ENCODE measurements around the gene PLPPR5.

The PLPPR5 gene

DNA sequence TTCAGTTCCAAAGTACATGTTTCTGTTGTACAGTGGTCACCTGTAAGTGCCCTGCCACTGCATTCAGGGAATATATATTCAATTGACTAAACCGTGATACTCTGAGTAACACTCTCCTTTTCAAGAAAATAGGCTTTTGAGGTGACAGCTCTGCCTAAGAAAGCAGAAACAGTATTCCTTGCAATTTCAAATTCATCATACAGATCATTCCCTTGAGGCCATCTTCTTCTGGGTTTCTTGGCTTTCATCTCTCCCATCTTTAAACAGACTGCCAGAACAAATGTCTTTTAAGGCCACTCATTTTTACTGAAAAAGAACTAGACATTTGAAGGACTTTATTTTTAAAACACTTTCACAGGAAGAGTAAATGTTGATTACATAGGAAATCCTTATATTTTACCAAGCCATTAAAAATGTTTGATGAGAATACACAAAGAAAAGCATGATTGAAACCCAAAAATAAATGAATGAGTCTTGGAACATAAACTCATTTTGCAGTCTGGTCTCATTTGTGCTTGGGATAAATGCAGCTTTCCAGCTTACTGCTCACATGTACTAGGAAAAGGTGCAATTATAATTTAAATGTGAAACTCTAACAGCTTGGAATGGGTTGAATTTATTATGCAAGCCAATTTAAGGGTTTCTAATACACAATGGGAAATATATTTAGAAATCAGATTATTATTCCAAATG lies 34.7 kb downstream of the PLPPR5 start:
- Histone ChIP-seq H3K4me3 (ENCODE audit: insufficient read depth, low read depth, low read length, poor library complexity, severe bottlenecking) (no peak overlapping the region), H3K36me3 (ENCODE audit: control insufficient read depth, insufficient read depth, low read length) (no peaks in the 10 kb centered on the region), H3K27ac (ENCODE audit: insufficient read depth, low read length, poor library complexity, severe bottlenecking) (no peak overlapping the region), H3K27me3 (replicated peaks; ENCODE audit: control insufficient read depth, insufficient read depth, low read length, poor library complexity, severe bottlenecking) (no peaks in the 10 kb centered on the region), H3K4me1 (ENCODE audit: control insufficient read depth, insufficient read depth, low read length, poor library complexity, severe bottlenecking) (no peaks in the 10 kb centered on the region), H3K9me3 (ENCODE audit: control insufficient read depth, low read length) (no peaks in the 10 kb centered on the region)
- no peak for DNase-seq

GRCh38 chr1:98967122-98967521 lies 37.5 kb downstream of the PLPPR5 start:
- DNase-seq = no peak
- Histone ChIP-seq H3K4me1 (ENCODE audit: control insufficient read depth, insufficient read depth, low read length, poor library complexity, severe bottlenecking) (no peaks in the 10 kb centered on the region), H3K9me3 (ENCODE audit: control insufficient read depth, low read length) (no peaks in the 10 kb centered on the region), H3K36me3 (ENCODE audit: control insufficient read depth, insufficient read depth, low read length) (no peaks in the 10 kb centered on the region), H3K4me3 (ENCODE audit: insufficient read depth, low read depth, low read length, poor library complexity, severe bottlenecking) (no peak overlapping the region), H3K27me3 (replicated peaks; ENCODE audit: control insufficient read depth, insufficient read depth, low read length, poor library complexity, severe bottlenecking) (no peaks in the 10 kb centered on the region), H3K27ac (ENCODE audit: insufficient read depth, low read length, poor library complexity, severe bottlenecking) (no peak overlapping the region)

- H3K4me3 ChIP-seq (ENCODE audit: insufficient read depth, low read depth, low read length, poor library complexity, severe bottlenecking) = no peak overlapping the region
- H3K27ac ChIP-seq (ENCODE audit: insufficient read depth, low read length, poor library complexity, severe bottlenecking) = no peak overlapping the region
- H3K36me3 ChIP-seq (ENCODE audit: control insufficient read depth, insufficient read depth, low read length) = no peaks in the 10 kb centered on the region
- no peaks in the 10 kb centered on the region for H3K9me3 ChIP-seq (ENCODE audit: control insufficient read depth, low read length)
- H3K27me3 ChIP-seq (replicated peaks; ENCODE audit: control insufficient read depth, insufficient read depth, low read length, poor library complexity, severe bottlenecking) = no peaks in the 10 kb centered on the region
- H3K4me1 ChIP-seq (ENCODE audit: control insufficient read depth, insufficient read depth, low read length, poor library complexity, severe bottlenecking) = no peaks in the 10 kb centered on the region
- no peak for DNase-seq
Observed at GRCh38 chr1:98965394-98965793, 39.3 kb downstream of the PLPPR5 start.

GRCh38 chr1:98964198-98964597 lies 40.5 kb downstream of the PLPPR5 start:
- Histone ChIP-seq H3K9me3 (ENCODE audit: control insufficient read depth, low read length) (no peaks in the 10 kb centered on the region), H3K36me3 (ENCODE audit: control insufficient read depth, insufficient read depth, low read length) (no peaks in the 10 kb centered on the region), H3K27me3 (replicated peaks; ENCODE audit: control insufficient read depth, insufficient read depth, low read length, poor library complexity, severe bottlenecking) (no peaks in the 10 kb centered on the region), H3K27ac (ENCODE audit: insufficient read depth, low read length, poor library complexity, severe bottlenecking) (no peak overlapping the region), H3K4me1 (ENCODE audit: control insufficient read depth, insufficient read depth, low read length, poor library complexity, severe bottlenecking) (no peaks in the 10 kb centered on the region), H3K4me3 (ENCODE audit: insufficient read depth, low read depth, low read length, poor library complexity, severe bottlenecking) (no peak overlapping the region)
- DNase-seq = no peak

DNA sequence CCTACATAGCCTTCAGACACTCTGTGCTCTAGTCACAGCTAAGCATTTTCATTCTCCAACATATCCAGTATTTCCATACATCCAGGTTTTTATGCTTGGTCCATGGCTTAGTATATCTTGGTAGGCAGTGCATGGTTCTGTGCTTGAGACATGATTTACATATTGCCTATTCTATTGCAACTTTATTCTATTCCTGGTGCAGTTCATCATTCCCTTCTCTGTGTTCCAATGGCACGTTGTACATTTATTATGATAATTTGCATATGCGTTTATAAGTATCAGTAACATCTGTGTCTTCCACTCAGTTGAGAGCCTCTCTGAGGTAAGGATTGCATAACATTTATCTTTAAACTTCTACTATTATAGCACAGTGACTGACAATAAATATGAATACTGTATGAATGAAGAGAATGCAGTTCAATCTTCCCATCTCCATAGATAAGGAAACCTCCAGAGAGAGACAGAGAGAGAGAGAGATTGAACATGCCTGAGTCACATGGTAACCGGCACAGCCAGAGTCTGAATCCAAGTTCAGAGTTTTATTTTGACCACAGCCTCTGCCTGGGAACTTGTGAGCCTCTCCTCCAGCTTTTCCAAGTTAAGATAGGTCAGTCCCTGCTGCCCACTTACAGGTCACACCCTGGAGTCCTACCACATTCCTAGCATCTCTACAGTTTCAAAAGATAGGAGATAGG lies 41.5 kb downstream of the PLPPR5 start:
- Histone ChIP-seq H3K4me1 (ENCODE audit: control insufficient read depth, insufficient read depth, low read length, poor library complexity, severe bottlenecking) (no peaks in the 10 kb centered on the region), H3K36me3 (ENCODE audit: control insufficient read depth, insufficient read depth, low read length) (no peaks in the 10 kb centered on the region), H3K4me3 (ENCODE audit: insufficient read depth, low read depth, low read length, poor library complexity, severe bottlenecking) (no peak overlapping the region), H3K27ac (ENCODE audit: insufficient read depth, low read length, poor library complexity, severe bottlenecking) (no peak overlapping the region), H3K27me3 (replicated peaks; ENCODE audit: control insufficient read depth, insufficient read depth, low read length, poor library complexity, severe bottlenecking) (no peaks in the 10 kb centered on the region), H3K9me3 (ENCODE audit: control insufficient read depth, low read length) (no peaks in the 10 kb centered on the region)
- no peak for DNase-seq

DNA sequence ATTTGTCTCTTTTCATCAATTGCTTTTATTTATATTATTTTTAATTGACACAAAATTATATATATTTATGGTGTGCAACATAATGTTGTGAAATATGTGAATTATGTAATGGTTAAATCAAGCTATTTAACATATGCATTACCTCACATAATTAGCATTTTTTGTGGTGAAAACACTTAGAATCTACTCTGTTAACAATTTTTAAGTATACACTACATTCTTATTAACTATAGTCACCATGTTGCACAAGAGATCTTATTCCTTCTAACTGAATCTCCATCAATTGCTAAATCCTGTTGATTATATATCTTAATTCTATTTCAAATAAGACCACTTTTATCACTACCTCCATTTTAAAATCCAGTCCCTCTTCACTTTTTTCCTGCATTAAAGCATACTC lies 42.5 kb downstream of the PLPPR5 start:
- H3K27me3 ChIP-seq (replicated peaks; ENCODE audit: control insufficient read depth, insufficient read depth, low read length, poor library complexity, severe bottlenecking) = no peaks in the 10 kb centered on the region
- no peak for DNase-seq
- H3K4me3 ChIP-seq (ENCODE audit: insufficient read depth, low read depth, low read length, poor library complexity, severe bottlenecking) = no peak overlapping the region
- H3K27ac ChIP-seq (ENCODE audit: insufficient read depth, low read length, poor library complexity, severe bottlenecking) = no peak overlapping the region
- H3K4me1 ChIP-seq (ENCODE audit: control insufficient read depth, insufficient read depth, low read length, poor library complexity, severe bottlenecking) = no peaks in the 10 kb centered on the region
- H3K9me3 ChIP-seq (ENCODE audit: control insufficient read depth, low read length) = no peaks in the 10 kb centered on the region
- no peaks in the 10 kb centered on the region for H3K36me3 ChIP-seq (ENCODE audit: control insufficient read depth, insufficient read depth, low read length)

DNA sequence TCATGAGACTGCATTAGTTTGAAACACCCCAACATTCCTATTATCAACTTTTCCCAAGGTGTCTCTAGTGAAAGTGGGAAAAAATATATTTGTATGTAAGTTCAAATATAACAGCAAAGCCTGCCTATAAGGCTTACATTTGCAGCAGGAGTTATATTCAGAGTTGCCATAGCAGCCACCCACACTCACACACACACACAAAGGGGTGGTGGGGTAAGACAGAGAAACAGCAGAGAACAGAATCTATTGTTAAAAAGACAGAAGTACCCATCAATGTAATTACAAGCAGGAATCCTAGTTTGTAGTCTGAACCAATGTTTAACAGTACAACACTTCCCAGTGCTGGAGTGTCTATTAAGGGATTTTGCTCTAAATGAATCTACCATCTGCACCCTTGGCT lies 55.0 kb downstream of the PLPPR5 start:
- DNase-seq = no peak
- no peaks in the 10 kb centered on the region for H3K4me1 ChIP-seq (ENCODE audit: control insufficient read depth, insufficient read depth, low read length, poor library complexity, severe bottlenecking)

GRCh38 chr1:98949166-98949565 lies 55.5 kb downstream of the PLPPR5 start:
- H3K36me3 ChIP-seq (ENCODE audit: control insufficient read depth, insufficient read depth, low read length) = no peaks in the 10 kb centered on the region
- no peak for DNase-seq
- no peaks in the 10 kb centered on the region for H3K9me3 ChIP-seq (ENCODE audit: control insufficient read depth, low read length)
- H3K4me3 ChIP-seq (ENCODE audit: insufficient read depth, low read depth, low read length, poor library complexity, severe bottlenecking) = no peak overlapping the region
- no peaks in the 10 kb centered on the region for H3K4me1 ChIP-seq (ENCODE audit: control insufficient read depth, insufficient read depth, low read length, poor library complexity, severe bottlenecking)
- no peak overlapping the region for H3K27ac ChIP-seq (ENCODE audit: insufficient read depth, low read length, poor library complexity, severe bottlenecking)
- H3K27me3 ChIP-seq (replicated peaks; ENCODE audit: control insufficient read depth, insufficient read depth, low read length, poor library complexity, severe bottlenecking) = no peaks in the 10 kb centered on the region

More for the DNA sequence above, 55.0 kb downstream of the PLPPR5 start:
- H3K27me3 ChIP-seq (replicated peaks; ENCODE audit: control insufficient read depth, insufficient read depth, low read length, poor library complexity, severe bottlenecking) = no peaks in the 10 kb centered on the region
- no peaks in the 10 kb centered on the region for H3K9me3 ChIP-seq (ENCODE audit: control insufficient read depth, low read length)
- H3K27ac ChIP-seq (ENCODE audit: insufficient read depth, low read length, poor library complexity, severe bottlenecking) = no peak overlapping the region
- H3K4me3 ChIP-seq (ENCODE audit: insufficient read depth, low read depth, low read length, poor library complexity, severe bottlenecking) = no peak overlapping the region
- H3K36me3 ChIP-seq (ENCODE audit: control insufficient read depth, insufficient read depth, low read length) = no peaks in the 10 kb centered on the region

DNA sequence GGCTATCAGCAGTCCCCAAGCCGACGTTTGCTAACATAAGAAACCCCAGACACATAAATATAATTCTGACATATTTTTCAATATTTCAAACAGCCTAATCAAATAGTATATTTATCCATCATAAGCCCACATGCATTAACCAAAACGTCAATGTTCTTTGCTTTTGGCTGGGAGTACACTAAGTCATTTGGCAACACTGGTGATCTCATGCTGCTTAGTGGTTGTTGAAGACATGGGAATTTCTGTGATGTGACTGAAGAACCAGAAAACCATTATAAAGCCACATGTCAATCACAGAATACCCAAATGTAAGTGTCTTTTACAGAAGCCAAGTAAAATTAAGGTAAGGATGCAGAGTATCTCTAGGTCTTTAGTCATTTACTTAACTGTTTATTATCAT lies 57.6 kb downstream of the PLPPR5 start:
- Histone ChIP-seq H3K27ac (ENCODE audit: insufficient read depth, low read length, poor library complexity, severe bottlenecking) (no peak overlapping the region), H3K9me3 (ENCODE audit: control insufficient read depth, low read length) (no peaks in the 10 kb centered on the region), H3K4me3 (ENCODE audit: insufficient read depth, low read depth, low read length, poor library complexity, severe bottlenecking) (no peak overlapping the region), H3K27me3 (replicated peaks; ENCODE audit: control insufficient read depth, insufficient read depth, low read length, poor library complexity, severe bottlenecking) (no peaks in the 10 kb centered on the region), H3K4me1 (ENCODE audit: control insufficient read depth, insufficient read depth, low read length, poor library complexity, severe bottlenecking) (no peaks in the 10 kb centered on the region), H3K36me3 (ENCODE audit: control insufficient read depth, insufficient read depth, low read length) (no peaks in the 10 kb centered on the region)
- DNase-seq = no peak

DNA sequence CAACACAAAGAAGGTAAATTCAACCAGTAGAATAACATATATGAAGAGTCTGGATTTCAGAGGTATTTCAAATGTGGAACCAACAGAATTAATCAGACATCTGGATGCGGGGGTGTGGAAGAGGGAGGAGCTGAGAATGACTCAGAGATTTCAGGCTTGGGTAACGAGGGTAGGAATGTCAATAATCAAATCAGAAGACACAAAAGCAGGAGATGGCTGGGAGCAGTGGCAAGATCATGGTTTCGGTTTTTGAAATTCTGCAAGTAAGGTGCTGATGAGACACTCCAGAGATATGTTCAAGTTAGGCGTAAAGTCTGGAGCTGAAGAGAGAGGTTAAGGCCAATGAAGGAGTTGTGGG lies 64.0 kb downstream of the PLPPR5 start:
- no peak for DNase-seq
- H3K27me3 ChIP-seq (replicated peaks; ENCODE audit: control insufficient read depth, insufficient read depth, low read length, poor library complexity, severe bottlenecking) = no peaks in the 10 kb centered on the region
- H3K4me1 ChIP-seq (ENCODE audit: control insufficient read depth, insufficient read depth, low read length, poor library complexity, severe bottlenecking) = no peaks in the 10 kb centered on the region
- H3K36me3 ChIP-seq (ENCODE audit: control insufficient read depth, insufficient read depth, low read length) = no peaks in the 10 kb centered on the region
- H3K4me3 ChIP-seq (ENCODE audit: insufficient read depth, low read depth, low read length, poor library complexity, severe bottlenecking) = no peak overlapping the region
- no peaks in the 10 kb centered on the region for H3K9me3 ChIP-seq (ENCODE audit: control insufficient read depth, low read length)
- H3K27ac ChIP-seq (ENCODE audit: insufficient read depth, low read length, poor library complexity, severe bottlenecking) = no peak overlapping the region

All from effector memory CD4-positive, alpha-beta T cell (primary cell).